Common myeloid progenitor, CD34-positive (primary cell): ENCODE data around the gene POLDIP2.

ENCODE experiments used
- CTCF ChIA-PET: fragments of 350-600 bp; sonication (Branson Sonifier 250); formaldehyde crosslinking; loops from one replicate; lab custom pipeline; 2021; ENCODE audit warnings: antibody characterized with exemption; lab: Charles Lee
- POLR2A ChIA-PET: fragments of 350-600 bp; sonication (Branson Sonifier 250); formaldehyde crosslinking; loops from one replicate; lab custom pipeline; 2021; ENCODE audit warnings: antibody characterized with exemption; lab: Charles Lee
- DNase-seq, 3 donors: peaks; one replicate each; pipeline versions ENCODE4 v3.0.0 to v3.0.0-alpha.2; 2013
- H3K27ac ChIP-seq, 2 experiments: 1 replicate in 1 of 2; 2 replicates in 1 of 2; pipeline ENCODE4 v1.7.0; 2013; ENCODE audit warnings: inconsistent platforms in 2 of 2, low read length in 2 of 2, mild to moderate bottlenecking in 2 of 2, low read depth in 1 of 2, moderate library complexity in 1 of 2; ENCODE audit not compliant: severe bottlenecking in 2 of 2, insufficient read depth in 1 of 2, poor library complexity in 1 of 2
- H3K27me3 ChIP-seq, 5 experiments: replicated peaks in 2 of 5; 1 replicate in 3 of 5; 2 replicates in 2 of 5; pipeline versions ENCODE4 v1.6.1 to v1.7.0; 2013; ENCODE audit warnings: low read length in 4 of 5, mild to moderate bottlenecking in 2 of 5, moderate library complexity in 2 of 5, inconsistent platforms in 1 of 5; ENCODE audit not compliant: insufficient read depth in 5 of 5, control insufficient read depth in 4 of 5
- H3K36me3 ChIP-seq, 4 experiments: 1 replicate in 2 of 4; 2 replicates in 2 of 4; pipeline versions ENCODE4 v1.6.1 to v1.7.0; 2013; ENCODE audit warnings: low read length in 3 of 4, control low read depth in 1 of 4, mild to moderate bottlenecking in 1 of 4; ENCODE audit not compliant: control insufficient read depth in 4 of 4, insufficient read depth in 4 of 4
- H3K4me1 ChIP-seq, 4 experiments: 1 replicate in 3 of 4; 2 replicates in 1 of 4; pipeline versions ENCODE4 v1.6.1 to v1.7.1; 2013; ENCODE audit warnings: low read length in 3 of 4, mild to moderate bottlenecking in 3 of 4, control low read depth in 1 of 4, inconsistent platforms in 1 of 4, moderate library complexity in 1 of 4; ENCODE audit not compliant: control insufficient read depth in 4 of 4, insufficient read depth in 4 of 4; ENCODE audit errors: control extremely low read depth in 1 of 4
- H3K4me3 ChIP-seq, 7 experiments: 1 replicate in 4 of 7; 2 replicates in 3 of 7; pipeline versions ENCODE4 v1.5.1 to v1.7.0; 2013; ENCODE audit warnings: mild to moderate bottlenecking in 7 of 7, low read length in 6 of 7, moderate library complexity in 6 of 7, inconsistent platforms in 2 of 7, low read depth in 2 of 7, control low read depth in 1 of 7; ENCODE audit not compliant: insufficient read depth in 4 of 7, control insufficient read depth in 1 of 7; ENCODE audit errors: extremely low read depth in 1 of 7
- H3K9me3 ChIP-seq, 5 experiments: 1 replicate in 4 of 5; 2 replicates in 1 of 5; pipeline versions ENCODE4 v1.6.1 to v1.7.1; 2013; ENCODE audit warnings: low read length in 4 of 5, mild to moderate bottlenecking in 2 of 5, inconsistent platforms in 1 of 5, low read depth in 1 of 5, moderate library complexity in 1 of 5; ENCODE audit not compliant: control insufficient read depth in 4 of 5, insufficient read depth in 2 of 5; ENCODE audit errors: control extremely low read depth in 1 of 5
- WGBS: methylation state at CpG from one replicate; pipeline ENCODE4 v1.1.5; 2013; ENCODE audit not compliant: insufficient coverage; 5-methylcytosine and 5-hydroxymethylcytosine counted together

Gene POLDIP2

DNA sequence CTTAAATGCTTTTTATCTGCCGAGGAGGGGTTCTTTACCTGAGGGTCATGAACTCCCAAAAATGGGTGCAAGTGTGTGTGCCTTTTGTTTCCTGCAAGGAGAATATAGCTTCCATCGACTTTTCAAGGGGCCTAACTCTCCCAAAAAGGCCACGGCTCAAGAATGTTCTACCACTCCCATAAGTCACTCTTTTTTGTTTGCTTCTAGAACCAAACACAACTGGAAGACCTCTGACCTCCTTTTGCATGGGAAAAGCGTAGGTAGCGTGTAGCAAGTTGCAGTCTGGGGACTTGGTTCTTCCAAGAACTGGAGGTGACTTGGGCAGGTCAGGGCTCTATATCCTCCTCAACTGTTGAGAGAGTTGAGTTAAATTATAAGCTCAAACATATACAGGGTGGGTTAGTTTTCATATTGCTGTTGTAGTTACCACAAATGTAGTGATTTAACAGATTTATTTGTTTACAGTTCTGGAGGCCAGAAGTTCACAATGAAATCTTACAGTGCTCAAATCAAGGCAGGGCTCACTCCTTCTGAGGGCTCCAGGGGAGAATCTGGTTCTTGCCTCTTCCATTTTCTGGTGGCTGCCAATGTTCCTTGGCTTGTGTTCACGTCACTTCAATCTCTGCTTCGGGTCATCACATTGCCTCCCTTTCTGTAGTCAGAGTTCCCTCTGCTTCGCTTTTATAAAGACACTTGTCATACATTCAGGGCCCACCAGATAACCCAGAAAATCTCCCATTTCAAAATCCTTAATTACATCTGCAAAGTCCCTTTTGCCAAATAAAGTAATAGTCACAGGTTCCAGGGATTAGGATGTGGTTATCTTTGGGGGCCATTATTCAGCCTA lies 36.9 kb downstream of the POLDIP2 start:
- Histone ChIP-seq H3K4me3 (peak overlapping the region in 1 of 7 experiments; percentile 80), H3K27me3 (peaks cover 0 to 11% (median 0%) of the 10 kb centered on the region in 5 experiments), H3K36me3 (peaks cover 0 to 5% (median 0%) of the 10 kb centered on the region in 4 experiments), H3K27ac (no peak overlapping the region), H3K9me3 (no peaks in the 10 kb centered on the region), H3K4me1 (peaks cover 7 to 67% (median 27%) of the 10 kb centered on the region in 4 experiments)
- ChIA-PET CTCF (interaction anchor here (0.5 to 1.1 kb wide), 5 partner anchors 10 to 97 kb away, joined by 3 to 4 read pairs (median 3); no protein-coding TSS in a partner anchor), POLR2A (interaction anchor here (0.7 kb wide), 1 partner anchor 29 kb away, joined by 3 read pairs; no protein-coding TSS in a partner anchor)
- 86% methylated on average over 4 of the region's 8 CpGs for WGBS
- no peak for DNase-seq

GRCh38 chr17:28319598-28319935 lies 37.8 kb downstream of the POLDIP2 start:
- H3K27me3 ChIP-seq = peaks cover 0 to 11% (median 0%) of the 10 kb centered on the region in 5 experiments
- H3K4me3 ChIP-seq = peak overlapping the region; percentile 4 to 83 (median 75)
- DNase-seq = no peak
- peaks cover 0 to 4% (median 0%) of the 10 kb centered on the region in 4 experiments for H3K36me3 ChIP-seq
- H3K27ac ChIP-seq = peak overlapping the region in 1 of 2 experiments; percentile 56
- WGBS = 8% methylated on average over 4 of the region's 7 CpGs
- peaks cover 7 to 62% (median 25%) of the 10 kb centered on the region in 4 experiments for H3K4me1 ChIP-seq
- ChIA-PET POLR2A (interaction anchor here (0.5 to 0.7 kb wide), 2 partner anchors 28 to 426 kb away, joined by 3 read pairs; no protein-coding TSS in a partner anchor), CTCF (interaction anchor here (1.1 kb wide), 1 partner anchor 28 kb away, joined by 3 read pairs; no protein-coding TSS in a partner anchor)
- no peaks in the 10 kb centered on the region for H3K9me3 ChIP-seq

- Histone ChIP-seq H3K4me3 (peak within 1 kb of the TSS; percentile 19 to 83 (median 75)), H3K27me3 (peaks cover 0 to 11% (median 0%) of the 10 kb centered on the region in 5 experiments), H3K4me1 (peaks cover 2 to 56% (median 23%) of the 10 kb centered on the region in 4 experiments), H3K36me3 (peaks cover 0 to 4% (median 0%) of the 10 kb centered on the region in 4 experiments), H3K27ac (peak within 1 kb of the TSS in 1 of 2 experiments; percentile 56), H3K9me3 (no peaks in the 10 kb centered on the region)
- under 1% methylated on average over 55 of the region's 72 CpGs for WGBS
- POLR2A ChIA-PET = interaction anchor here (0.5 to 1.2 kb wide), 2 partner anchors 17 to 425 kb away, joined by 3 read pairs; partner anchors contain the start of genes IFT20 and TNFAIP1
- peak; percentile 94 to 98 (median 97) for DNase-seq
- CTCF ChIA-PET = interaction anchor here (1.2 kb wide), 1 partner anchor 68 kb away, joined by 4 read pairs; no protein-coding TSS in a partner anchor
Observed at GRCh38 chr17:28318759-28319597, 38.3 kb downstream of the POLDIP2 start, which contains the start of gene TMEM97. TSS of gene TMEM97 (plus strand) at chr17:28319200. CDS start at chr17:28319240, 40 bp downstream.

DNA sequence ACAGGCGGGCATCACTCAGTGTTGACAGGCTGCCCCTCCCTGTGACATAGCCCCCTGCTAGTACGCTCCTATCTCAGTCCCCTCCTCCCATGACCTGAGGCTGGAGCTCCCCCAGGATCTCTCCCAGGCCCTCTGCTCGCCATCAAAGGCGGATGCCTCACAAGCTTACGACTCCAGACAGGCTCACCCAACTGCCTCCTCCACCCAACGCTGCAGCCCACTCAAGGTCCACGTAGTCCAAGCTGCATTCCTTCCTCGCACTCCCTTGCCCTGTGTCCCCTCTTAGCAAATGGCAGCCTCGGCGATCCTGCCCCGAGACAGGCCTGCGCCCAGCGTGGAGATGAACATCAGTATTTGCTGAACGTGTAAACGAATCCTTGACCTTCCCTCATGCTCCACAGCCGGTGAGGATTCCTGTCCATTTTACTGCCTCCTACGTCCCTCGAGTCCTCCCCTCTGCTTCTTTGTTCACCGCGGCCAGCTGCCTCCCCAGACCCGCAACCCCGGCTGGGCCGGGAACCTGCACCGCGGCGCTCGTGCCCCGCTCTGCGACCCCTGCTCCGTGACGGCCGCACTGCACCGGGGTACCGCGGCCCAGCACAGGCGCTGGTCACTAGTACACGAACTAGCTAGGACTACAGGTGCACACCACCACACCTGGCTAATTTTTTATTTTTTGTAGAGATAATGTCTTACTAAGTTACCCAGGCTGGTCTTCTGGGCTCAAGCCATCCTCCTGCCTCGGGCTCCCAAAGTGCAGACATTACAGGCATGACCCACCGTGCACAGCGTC lies 39.2 kb downstream of the POLDIP2 start:
- peaks cover 0 to 50% (median 22%) of the 10 kb centered on the region in 4 experiments for H3K4me1 ChIP-seq
- H3K27ac ChIP-seq = peak overlapping the region in 1 of 2 experiments; percentile 28
- no peaks in the 10 kb centered on the region for H3K9me3 ChIP-seq
- peak in 2 of 3 donors; percentile 10 to 14 for DNase-seq
- peak overlapping the region in 6 of 7 experiments; percentile 19 to 83 (median 77) for H3K4me3 ChIP-seq
- H3K27me3 ChIP-seq = peaks cover 0 to 11% (median 3%) of the 10 kb centered on the region in 5 experiments
- 20% methylated on average over 38 of the region's 40 CpGs for WGBS
- ChIA-PET CTCF (interaction anchor here (1.2 to 1.4 kb wide), 2 partner anchors 13 to 67 kb away, joined by 3 to 4 read pairs; no protein-coding TSS in a partner anchor), POLR2A (interaction anchor here (1.2 kb wide), 1 partner anchor 17 kb away, joined by 3 read pairs; the partner anchor contains the start of genes IFT20 and TNFAIP1)
- H3K36me3 ChIP-seq = peaks cover 0 to 4% (median 0%) of the 10 kb centered on the region in 4 experiments

DNA sequence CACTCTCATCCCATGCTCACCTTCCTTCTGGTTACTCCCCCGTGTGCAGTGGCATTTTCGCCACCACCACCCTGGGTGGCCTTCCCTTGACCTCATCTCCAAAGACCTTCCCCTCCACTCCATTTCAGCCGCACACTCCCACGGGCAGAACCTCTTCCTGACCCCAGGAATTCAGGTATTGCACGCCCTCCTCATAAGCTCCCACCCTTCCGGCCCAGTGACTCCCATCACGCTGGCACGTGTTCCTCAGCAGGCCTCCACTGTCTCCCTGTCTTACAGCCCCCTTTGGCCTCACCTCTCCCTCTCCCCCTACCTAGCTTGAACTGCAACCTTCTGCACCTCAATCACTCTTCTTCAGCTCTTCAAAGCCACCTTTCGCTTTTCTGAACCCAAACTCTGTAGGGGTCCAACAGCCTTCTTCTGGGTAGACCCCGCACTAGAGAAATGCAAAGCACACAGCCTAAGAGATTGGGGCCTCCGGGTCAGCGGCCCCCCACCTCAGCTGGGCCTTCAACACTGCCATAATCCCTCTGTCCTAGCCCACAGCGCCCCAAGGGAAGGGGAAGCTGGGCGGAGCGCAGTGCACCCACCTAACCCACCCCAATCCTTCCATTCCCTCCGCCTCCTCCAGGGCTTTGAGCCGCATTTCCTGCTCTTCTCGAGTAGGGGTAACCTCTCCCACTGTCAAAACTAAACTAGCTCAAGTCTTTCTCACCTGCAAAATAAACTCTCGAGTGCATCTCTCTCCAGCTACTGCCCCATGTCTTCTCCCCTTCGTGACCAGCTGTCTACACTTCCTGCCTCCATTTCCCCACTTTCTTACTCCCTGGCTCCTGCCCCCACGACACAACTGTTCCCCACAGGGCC lies 40.0 kb downstream of the POLDIP2 start:
- CTCF ChIA-PET = interaction anchor here (1.2 to 1.4 kb wide), 2 partner anchors 14 to 66 kb away, joined by 3 to 4 read pairs; no protein-coding TSS in a partner anchor
- peaks cover 0 to 42% (median 22%) of the 10 kb centered on the region in 4 experiments for H3K4me1 ChIP-seq
- DNase-seq = no peak
- no peaks in the 10 kb centered on the region for H3K9me3 ChIP-seq
- WGBS = 92% methylated on average over 16 of the region's 21 CpGs
- peaks cover 0 to 4% (median 0%) of the 10 kb centered on the region in 4 experiments for H3K36me3 ChIP-seq
- peaks cover 0 to 11% (median 5%) of the 10 kb centered on the region in 5 experiments for H3K27me3 ChIP-seq
- POLR2A ChIA-PET = no interaction called here
- H3K4me3 ChIP-seq = peak overlapping the region in 2 of 7 experiments; percentile 75 to 80
- H3K27ac ChIP-seq = no peak overlapping the region
